GM18499 (cell line): ENCODE results near the gene PCCB.
"Not testable (repeated sequence)": the region's sequence is repeated elsewhere in the genome, so short reads cannot be mapped to it uniquely, and the experiment has no call there.

ENCODE experiments used
- ATAC-seq: cut with Tn5 transposase; IDR thresholded peaks from one replicate; pipeline ENCODE4 v1.9.1; 2021; ENCODE audit warnings: moderate number of reproducible peaks; ENCODE audit not compliant: insufficient read depth, unreplicated experiment

Gene PCCB

DNA sequence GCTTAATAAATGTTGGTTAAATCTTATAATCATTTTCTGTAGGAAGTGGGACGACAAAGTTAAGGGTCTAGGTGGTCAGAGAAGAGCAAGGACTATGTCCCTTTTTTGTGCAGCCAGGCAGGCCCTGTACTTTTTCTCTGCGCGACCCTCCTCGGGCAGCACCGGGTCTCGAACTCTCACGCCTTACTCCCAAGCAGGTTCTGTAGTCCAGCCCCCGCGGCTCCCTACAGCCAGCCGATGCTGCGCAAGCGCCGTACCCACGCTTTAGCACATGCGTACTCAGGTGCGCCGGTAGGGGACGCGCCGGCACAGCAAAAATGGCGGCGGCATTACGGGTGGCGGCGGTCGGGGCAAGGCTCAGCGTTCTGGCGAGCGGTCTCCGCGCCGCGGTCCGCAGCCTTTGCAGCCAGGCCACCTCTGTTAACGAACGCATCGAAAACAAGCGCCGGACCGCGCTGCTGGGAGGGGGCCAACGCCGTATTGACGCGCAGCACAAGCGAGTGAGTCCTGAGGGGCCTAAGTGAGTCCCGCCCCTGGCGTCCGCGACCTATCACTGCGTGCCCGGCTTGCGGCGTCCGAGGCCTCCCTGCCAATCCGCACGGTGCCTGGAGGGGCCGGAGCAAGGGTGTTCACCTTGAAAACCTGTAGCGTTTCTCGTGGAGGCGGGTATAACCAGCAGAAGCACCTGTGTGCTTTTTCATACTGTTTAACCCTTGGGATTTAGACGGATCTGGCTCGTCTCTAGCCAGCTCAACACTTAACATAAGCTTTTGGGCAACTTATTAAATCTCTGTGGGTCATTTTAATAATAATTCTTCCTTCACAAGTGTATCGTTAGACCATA lies at the start of gene PCCB:
TSS of gene PCCB (plus strand) at position 282 of the 844 bp plus-strand sequence. CDS start at position 318, 36 bp downstream.
- ATAC-seq, result peak; percentile 84

DNA sequence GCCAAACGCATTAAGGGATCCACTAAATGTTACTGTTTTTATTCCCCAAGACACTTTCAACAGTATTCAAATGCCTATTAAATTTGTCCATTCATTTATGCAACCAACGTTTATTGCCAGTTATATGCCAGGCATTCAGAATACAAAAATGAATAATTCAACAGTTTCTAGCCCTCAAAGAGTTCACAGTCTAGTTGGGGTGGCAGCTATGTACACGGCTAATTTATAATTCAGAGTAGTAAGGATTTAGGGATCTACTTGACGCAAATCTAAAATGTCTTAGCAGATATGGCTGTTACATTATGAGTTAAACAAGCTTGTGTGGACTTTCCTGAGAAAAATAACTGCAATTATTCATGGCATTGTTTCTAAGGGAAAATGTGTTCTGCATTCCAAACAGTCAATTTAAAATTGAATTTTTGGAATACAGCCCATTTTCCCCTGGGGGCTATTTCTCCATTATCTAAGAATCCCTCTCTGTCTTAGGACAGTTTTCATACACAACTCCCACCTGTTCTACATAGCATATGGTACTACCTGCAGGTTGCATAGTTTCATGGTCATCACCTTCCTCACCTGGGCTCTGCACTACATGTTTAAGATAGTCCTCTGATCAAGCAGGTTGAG lies 42.5 kb upstream of the PCCB start:
- ATAC-seq, result no peak

DNA sequence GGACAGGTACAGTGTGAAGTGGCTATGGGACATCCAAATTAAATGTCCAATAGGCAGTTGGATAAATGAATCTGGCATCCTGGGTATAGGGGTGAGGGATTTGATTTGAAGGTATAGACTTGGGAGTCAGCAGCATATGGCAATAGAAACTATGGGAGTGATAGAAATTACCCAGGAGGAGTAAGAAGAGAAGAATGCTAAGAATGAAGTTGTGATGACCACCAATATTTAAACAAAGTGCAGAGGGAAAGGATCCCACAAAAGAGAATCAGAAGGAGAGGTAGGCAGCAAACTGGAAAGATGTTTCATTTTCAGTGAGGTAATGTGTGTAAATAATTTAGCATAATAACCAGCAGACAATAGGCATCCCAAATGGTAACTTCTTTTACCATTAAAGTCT lies 40.2 kb upstream of the PCCB start:
- ATAC-seq, result no peak

- ATAC-seq, result no peak
Measured at GRCh38 chr3:136211547-136211946, 38.6 kb upstream of the PCCB start.

GRCh38 chr3:136222746-136223145 lies 27.4 kb upstream of the PCCB start:
- ATAC-seq, result not testable (repeated sequence)

- ATAC-seq, result no peak
Measured at GRCh38 chr3:136232413-136232812, 17.7 kb upstream of the PCCB start.

GRCh38 chr3:136235545-136235944 lies 14.6 kb upstream of the PCCB start:
- no peak for ATAC-seq

DNA sequence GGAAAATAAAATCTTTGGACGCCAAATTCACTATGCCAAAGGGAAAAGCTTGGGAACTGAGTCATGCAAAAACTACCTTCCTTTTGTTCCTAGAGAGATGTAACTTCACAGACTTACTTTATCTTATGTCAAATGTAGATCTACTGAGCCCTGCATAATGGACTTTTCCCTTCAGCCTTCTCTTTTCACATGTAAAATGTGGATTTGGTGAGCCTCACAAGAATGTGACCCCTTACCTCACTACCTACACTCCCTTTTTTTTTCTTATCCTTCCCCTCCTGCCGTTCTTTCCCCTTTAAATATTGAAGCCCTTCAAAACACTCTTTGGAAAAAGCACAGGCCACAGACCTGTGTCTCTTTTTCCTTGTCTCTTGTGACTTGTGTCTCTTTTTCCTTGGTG lies 14.0 kb upstream of the PCCB start:
- no peak for ATAC-seq

- no peak for ATAC-seq
Measured at GRCh38 chr3:136237103-136237502, 13.0 kb upstream of the PCCB start.

DNA sequence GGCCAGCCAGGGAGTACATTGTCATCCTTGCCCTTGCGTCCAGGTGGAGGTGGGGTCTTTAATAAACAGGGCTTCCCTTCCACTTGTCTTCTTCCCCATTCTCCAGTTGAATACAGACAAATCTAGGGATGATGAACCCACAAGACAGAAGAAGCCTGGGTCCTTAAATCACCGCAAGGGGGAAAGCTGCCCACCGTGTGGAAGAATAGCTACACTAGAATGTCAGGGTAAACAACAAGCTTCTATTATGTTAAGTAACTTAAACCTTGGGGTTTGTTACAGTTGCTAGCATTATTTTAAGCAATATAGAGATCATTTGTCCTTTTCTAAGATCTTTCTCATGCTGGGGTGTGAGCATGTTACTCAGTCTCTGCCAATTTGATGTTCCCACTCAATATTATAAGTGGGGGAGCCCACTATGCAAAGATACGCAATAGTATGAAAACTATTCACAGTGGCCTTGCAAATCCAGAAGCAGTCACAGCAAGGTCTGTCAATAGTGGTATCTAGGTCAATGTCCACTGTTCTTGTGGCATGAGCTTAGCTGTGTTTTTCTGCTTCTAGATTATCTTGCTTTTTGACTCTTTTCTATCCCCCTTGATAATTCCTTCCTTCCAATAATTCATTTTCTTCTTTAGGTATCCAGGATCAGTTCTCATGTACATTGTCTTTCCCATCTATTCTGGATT lies 12.0 kb upstream of the PCCB start:
- ATAC-seq, result no peak

DNA sequence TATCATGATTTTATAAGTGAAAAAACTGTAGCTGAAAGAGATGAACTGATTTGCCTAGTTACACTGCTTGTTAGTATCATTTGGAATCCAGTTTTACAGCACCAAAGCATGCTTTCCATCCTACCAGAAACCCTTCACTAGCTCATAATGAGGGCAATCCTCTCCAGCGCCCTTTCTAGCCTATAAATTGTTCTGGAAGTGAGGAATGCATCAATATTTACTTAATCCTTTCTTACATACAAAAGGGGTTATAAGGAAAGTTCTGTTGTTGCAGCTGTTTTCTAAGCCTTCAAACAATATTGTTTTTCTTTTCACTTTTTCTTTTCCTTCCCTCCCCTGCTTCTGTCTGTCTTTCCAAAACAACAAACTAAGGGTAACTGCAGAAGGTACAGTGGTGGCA lies 11.0 kb upstream of the PCCB start:
- no peak for ATAC-seq

DNA sequence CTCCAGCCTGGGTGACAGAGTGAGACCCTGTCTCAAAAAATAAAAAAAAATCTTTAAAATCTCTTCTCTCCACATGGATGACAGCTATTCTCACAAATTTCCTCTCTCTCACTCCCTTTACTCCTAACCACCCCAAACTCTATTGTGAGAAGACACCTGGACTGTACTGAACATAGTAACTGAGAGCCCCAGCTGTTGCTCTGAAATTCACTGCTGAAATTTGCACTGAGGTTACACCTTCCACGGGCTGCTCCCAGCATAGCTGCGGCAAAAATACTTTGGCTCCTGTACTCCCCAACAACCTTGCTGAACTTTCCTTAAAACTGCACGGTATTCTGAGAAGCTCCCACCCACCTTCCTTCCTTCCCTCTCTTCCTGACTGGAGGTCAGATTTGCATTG lies 4.4 kb upstream of the PCCB start:
- no peak for ATAC-seq

- ATAC-seq, result no peak
Measured at GRCh38 chr3:136247436-136247835, 2.7 kb upstream of the PCCB start.

- no peak for ATAC-seq
Measured at GRCh38 chr3:136247855-136248590, 2.1 kb upstream of the PCCB start.

DNA sequence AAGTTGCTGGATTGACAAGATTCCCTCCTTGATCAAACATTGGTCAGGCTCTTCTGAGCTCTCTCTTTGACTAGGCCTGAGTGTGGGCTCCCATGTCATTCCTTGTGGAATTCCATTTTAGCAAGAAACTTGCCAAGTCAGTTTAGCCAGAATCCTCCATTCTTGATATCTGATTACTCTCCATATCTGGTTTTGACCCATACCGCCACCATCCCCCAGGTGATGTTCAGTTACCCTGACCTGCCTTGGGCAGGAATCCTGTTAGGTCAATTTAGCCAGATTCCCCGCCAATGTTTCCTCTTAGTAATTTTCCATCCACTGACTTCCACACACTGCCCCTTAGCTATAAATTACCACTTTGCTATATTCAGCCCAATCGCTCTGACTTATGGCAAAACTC lies 1.0 kb upstream of the PCCB start:
- no peak for ATAC-seq

GRCh38 chr3:136249593-136249992 lies 547 bp upstream of the PCCB start:
- ATAC-seq, result no peak

GRCh38 chr3:136250903-136251460 lies 842 bp downstream of the PCCB start:
- peak; percentile 6 for ATAC-seq

DNA sequence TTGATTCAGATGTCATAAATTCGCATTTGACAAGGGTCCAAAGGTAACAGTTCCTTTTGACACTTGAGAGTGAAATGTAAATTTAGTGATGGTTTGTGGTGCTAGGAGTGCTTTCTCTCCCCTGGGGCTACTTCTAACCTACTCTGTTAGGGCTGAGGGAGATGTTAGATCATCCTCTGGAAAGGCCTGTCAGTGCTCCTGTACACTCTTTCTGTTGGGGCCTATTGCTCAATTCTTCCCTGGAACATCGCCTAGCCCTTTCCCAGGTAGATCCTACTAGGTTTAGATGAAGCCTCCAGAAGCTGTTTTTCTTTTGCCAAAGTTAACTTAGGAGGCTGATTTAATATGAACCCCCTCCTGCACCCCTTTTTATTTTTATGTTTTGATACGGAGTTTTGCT lies 1.4 kb downstream of the PCCB start:
- peak; percentile 4 for ATAC-seq

DNA sequence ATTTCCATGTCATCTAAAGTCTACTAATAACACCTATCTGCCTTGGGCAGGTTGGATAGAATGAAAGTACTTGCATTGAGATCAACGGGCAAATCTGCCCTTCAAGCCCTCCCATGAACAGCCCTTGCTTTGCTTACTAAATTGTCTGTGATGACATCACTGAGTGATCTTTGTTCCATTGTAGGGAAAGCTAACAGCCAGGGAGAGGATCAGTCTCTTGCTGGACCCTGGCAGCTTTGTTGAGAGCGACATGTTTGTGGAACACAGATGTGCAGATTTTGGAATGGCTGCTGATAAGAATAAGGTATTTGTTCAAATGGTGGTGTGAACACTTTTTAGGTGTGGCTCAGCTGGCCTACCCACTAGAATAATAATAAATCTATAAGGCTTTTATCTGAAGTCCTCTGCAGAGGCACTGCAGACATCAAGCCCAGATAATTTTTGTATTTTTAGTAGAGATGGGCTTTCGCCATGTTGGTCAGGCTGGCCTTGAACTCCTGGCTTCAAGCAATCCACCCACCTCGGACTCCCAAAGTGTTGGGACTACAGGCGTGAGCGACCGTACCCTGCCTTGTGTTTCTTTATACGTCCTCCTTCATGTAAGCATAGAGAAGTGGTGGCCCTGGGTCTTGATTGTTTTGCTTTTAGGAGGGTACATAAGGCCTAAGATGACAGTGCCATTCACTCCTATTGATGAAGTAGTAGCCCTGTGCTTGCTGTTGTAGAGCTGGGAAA lies 5.7 kb downstream of the PCCB start:
- no peak for ATAC-seq

- no peak for ATAC-seq
Measured at GRCh38 chr3:136258199-136258598, 8.1 kb downstream of the PCCB start.
